Embryonic facial prominence (tissue), 1 donor: ENCODE data around the gene ITGA11.

Experiments
- DNase-seq: peaks from one replicate; pipeline ENCODE4 v3.0.0-alpha.2; 2016; ENCODE audit errors: extremely low spot score

Gene ITGA11

GRCh38 chr15:68330901-68331300 is 101.1 kb downstream of the ITGA11 start:
- DNase-seq, result no peak

- no peak for DNase-seq
Measured at GRCh38 chr15:68330416-68330815, 101.5 kb downstream of the ITGA11 start.

GRCh38 chr15:68328964-68329363 is 103.0 kb downstream of the ITGA11 start:
- DNase-seq, result no peak

- DNase-seq, result no peak
Measured at GRCh38 chr15:68328443-68328842, 103.5 kb downstream of the ITGA11 start.

GRCh38 chr15:68326711-68327354 is 105.1 kb downstream of the ITGA11 start:
- DNase-seq, result no peak

GRCh38 chr15:68325726-68326125 is 106.2 kb downstream of the ITGA11 start:
- no peak for DNase-seq

- no peak for DNase-seq
Measured at GRCh38 chr15:68322796-68323195, 109.2 kb downstream of the ITGA11 start.

GRCh38 chr15:68321229-68321628 is 110.7 kb downstream of the ITGA11 start:
- DNase-seq, result no peak

GRCh38 chr15:68319997-68320396 is 112.0 kb downstream of the ITGA11 start:
- no peak for DNase-seq

GRCh38 chr15:68318931-68319909 is 112.7 kb downstream of the ITGA11 start:
- no peak for DNase-seq

GRCh38 chr15:68318008-68318835 is 113.7 kb downstream of the ITGA11 start:
- DNase-seq, result no peak

- DNase-seq, result no peak
Measured at GRCh38 chr15:68317281-68318007, 114.5 kb downstream of the ITGA11 start.

- no peak for DNase-seq
Measured at GRCh38 chr15:68316061-68316804, 115.7 kb downstream of the ITGA11 start.

- DNase-seq, result no peak
Measured at GRCh38 chr15:68315495-68316031, 116.4 kb downstream of the ITGA11 start.

- DNase-seq, result no peak
Measured at GRCh38 chr15:68315035-68315434, 116.9 kb downstream of the ITGA11 start.

- DNase-seq, result no peak
Measured at GRCh38 chr15:68314563-68314962, 117.4 kb downstream of the ITGA11 start.

GRCh38 chr15:68313501-68314410 is 118.2 kb downstream of the ITGA11 start:
- no peak for DNase-seq

- DNase-seq, result no peak
Measured at GRCh38 chr15:68312701-68313204, 119.2 kb downstream of the ITGA11 start.
